C1 segment of cervical spinal cord (tissue), 14 donors: ENCODE measurements around the gene DNM3.
A peak's percentile ranks its signal among the peaks of the same experiment; 100 is the strongest.
"Not testable (repeated sequence)": the region's sequence is repeated elsewhere in the genome, so short reads cannot be mapped to it uniquely, and the experiment has no call there.

Experiments
- DNase-seq, 14 donors: peaks; one replicate each; lab custom pipeline; 2025; lab: John Stamatoyannopoulos, UW

Gene DNM3

GRCh38 chr1:171841050-171841910 is at the start of gene DNM3:
Gene DNM3 (plus strand): TSS chr1:171841498. CDS start chr1:171841657, 159 bp downstream.
- DNase-seq = peak; percentile 20 to 94 (median 84)

- peak in 1 of 14 donors; percentile 67 for DNase-seq
Observed at GRCh38 chr1:171792656-171793369, 48.5 kb upstream of the DNM3 start.

GRCh38 chr1:171793636-171794035 is 47.7 kb upstream of the DNM3 start:
- no peak for DNase-seq

GRCh38 chr1:171794085-171794484 is 47.2 kb upstream of the DNM3 start:
- DNase-seq = no peak

- DNase-seq = no peak
Observed at GRCh38 chr1:171796592-171796991, 44.7 kb upstream of the DNM3 start.

- no peak for DNase-seq
Observed at GRCh38 chr1:171798311-171798710, 43.0 kb upstream of the DNM3 start.

- DNase-seq = no peak
Observed at GRCh38 chr1:171798765-171799164, 42.5 kb upstream of the DNM3 start.

GRCh38 chr1:171799166-171799565 is 42.1 kb upstream of the DNM3 start:
- DNase-seq = no peak

- not testable (repeated sequence) for DNase-seq
Observed at GRCh38 chr1:171799698-171800097, 41.6 kb upstream of the DNM3 start.

GRCh38 chr1:171800342-171800741 is 41.0 kb upstream of the DNM3 start:
- DNase-seq = no peak

GRCh38 chr1:171800851-171801250 is 40.4 kb upstream of the DNM3 start:
- DNase-seq = no peak

GRCh38 chr1:171801487-171801891 is 39.8 kb upstream of the DNM3 start:
- DNase-seq = peak in 8 of 14 donors; percentile 3 to 58 (median 20)

GRCh38 chr1:171802207-171802606 is 39.1 kb upstream of the DNM3 start:
- peak in 2 of 14 donors; percentile 10 to 17 for DNase-seq

- DNase-seq = peak in 1 of 14 donors; percentile 2
Observed at GRCh38 chr1:171803045-171803444, 38.3 kb upstream of the DNM3 start.

GRCh38 chr1:171803461-171804022 is 37.8 kb upstream of the DNM3 start:
- no peak for DNase-seq

GRCh38 chr1:171805395-171806115 is 35.7 kb upstream of the DNM3 start:
- DNase-seq = no peak

GRCh38 chr1:171807556-171807955 is 33.7 kb upstream of the DNM3 start:
- DNase-seq = no peak

- no peak for DNase-seq
Observed at GRCh38 chr1:171809834-171810233, 31.5 kb upstream of the DNM3 start.

GRCh38 chr1:171811672-171812071 is 29.6 kb upstream of the DNM3 start:
- peak in 1 of 14 donors; percentile 34 for DNase-seq

- DNase-seq = no peak
Observed at GRCh38 chr1:171814692-171815091, 26.6 kb upstream of the DNM3 start.

GRCh38 chr1:171816300-171816901 is 24.9 kb upstream of the DNM3 start:
- DNase-seq = no peak
